ENCODE measurements around the gene CD22. TPM values are rescaled to one million over a fixed set of nuclear protein-coding genes. Genes with fewer than 3 reads are reported as not detected.
"Not testable (repeated sequence)": the region's sequence is repeated elsewhere in the genome, so short reads cannot be mapped to it uniquely, and the experiment has no call there.

Gene CD22
- total and polyA plus RNA-seq, 7 experiments from 2014 or later = 0.70 to 23.9 (median 1.5) TPM

DNA sequence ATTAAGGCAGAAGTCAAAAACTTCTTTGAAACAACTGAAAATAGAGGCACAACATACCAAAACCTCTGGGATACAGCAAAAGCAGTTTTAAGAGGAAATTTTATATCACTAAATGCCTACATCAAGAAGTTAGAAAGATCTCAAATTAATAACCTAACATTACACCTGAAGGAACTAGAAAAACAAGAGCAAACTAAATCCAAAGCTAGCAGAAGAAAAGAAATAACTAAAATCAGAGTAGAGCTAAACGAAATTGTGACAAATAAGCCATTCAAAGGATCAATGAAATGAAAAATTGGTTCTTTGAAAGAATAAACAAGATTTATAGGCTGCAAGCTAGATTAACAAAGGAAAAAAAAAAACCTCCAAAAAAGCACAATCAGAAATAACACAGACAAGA lies 39.4 kb downstream of the CD22 start:
- Histone ChIP-seq H3K27me3 (ENCODE audit: control insufficient read depth in 2 of 2, insufficient read depth in 2 of 2, low read length in 2 of 2) (no peaks in the 10 kb centered on the region), H3K9me3 (ENCODE audit: control insufficient read depth in 2 of 3, low read length in 3 of 3) (no peaks in the 10 kb centered on the region), H3K4me3 (ENCODE audit: low read length) (no peak overlapping the region), H3K4me1 (ENCODE audit: control insufficient read depth in 2 of 2, insufficient read depth in 2 of 2, low read length in 2 of 2) (no peaks in the 10 kb centered on the region), H3K36me3 (ENCODE audit: control insufficient read depth in 2 of 3, insufficient read depth in 3 of 3, low read length in 3 of 3) (no peaks in the 10 kb centered on the region), H3K27ac (ENCODE audit: low read depth, low read length) (no peak overlapping the region)
- H3K4me3 Mint-ChIP-seq = no peak overlapping the region
- CTCF ChIA-PET = no interaction called here
- H3K36me3 Mint-ChIP-seq = peaks cover 0 to 5% (median 0%) of the 10 kb centered on the region in 5 donors
- peaks cover 0 to 4% (median 0%) of the 10 kb centered on the region in 7 donors for H3K4me1 Mint-ChIP-seq
- ATAC-seq (no peak), DNase-seq (no peak)
- POLR2A ChIA-PET = no interaction called here
- peaks cover 0 to 41% (median 16%) of the 10 kb centered on the region in 5 donors for H3K27me3 Mint-ChIP-seq
- H3K27ac Mint-ChIP-seq = no peak overlapping the region
- H3K9me3 Mint-ChIP-seq = peaks cover 0 to 2% (median 0%) of the 10 kb centered on the region in 11 donors
- intact Hi-C loops (cut with micrococcal nuclease) = no loop called here

DNA sequence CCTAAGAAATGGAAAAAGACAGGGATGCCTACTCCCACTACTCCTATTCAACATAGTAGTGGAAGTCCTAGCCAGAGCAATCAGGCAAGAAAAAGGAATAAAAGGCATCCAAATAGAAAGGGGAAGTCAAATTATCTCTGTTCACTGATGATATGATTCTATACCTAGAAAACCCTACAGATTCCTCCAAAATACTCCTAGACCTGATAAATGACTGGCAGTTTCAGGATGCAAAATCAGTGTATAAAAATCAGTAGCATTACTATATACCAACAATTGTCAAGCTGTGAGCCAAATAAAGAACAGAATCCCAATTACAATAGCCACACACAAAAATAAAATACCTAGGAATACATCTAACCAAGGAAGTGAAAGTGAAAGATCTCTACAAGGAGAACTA lies 40.5 kb downstream of the CD22 start:
- H3K9me3 Mint-ChIP-seq = peaks cover 0 to 2% (median 0%) of the 10 kb centered on the region in 11 donors
- no peak for ATAC-seq
- H3K4me1 Mint-ChIP-seq = peaks cover 0 to 7% (median 0%) of the 10 kb centered on the region in 7 donors
- DNase-seq = no peak
- Histone ChIP-seq H3K9me3 (ENCODE audit: control insufficient read depth in 2 of 3, low read length in 3 of 3) (no peaks in the 10 kb centered on the region), H3K4me3 (ENCODE audit: low read length) (no peak overlapping the region), H3K27ac (ENCODE audit: low read depth, low read length) (no peak overlapping the region), H3K36me3 (ENCODE audit: control insufficient read depth in 2 of 3, insufficient read depth in 3 of 3, low read length in 3 of 3) (no peaks in the 10 kb centered on the region), H3K4me1 (ENCODE audit: control insufficient read depth in 2 of 2, insufficient read depth in 2 of 2, low read length in 2 of 2) (no peaks in the 10 kb centered on the region), H3K27me3 (ENCODE audit: control insufficient read depth in 2 of 2, insufficient read depth in 2 of 2, low read length in 2 of 2) (no peaks in the 10 kb centered on the region)
- intact Hi-C loops (cut with micrococcal nuclease) = no loop called here
- H3K36me3 Mint-ChIP-seq = peaks cover 0 to 5% (median 0%) of the 10 kb centered on the region in 5 donors
- no peak overlapping the region for H3K27ac Mint-ChIP-seq
- H3K4me3 Mint-ChIP-seq = no peak overlapping the region
- H3K27me3 Mint-ChIP-seq = peaks cover 0 to 41% (median 16%) of the 10 kb centered on the region in 5 donors
- ChIA-PET POLR2A (no interaction called here), CTCF (no interaction called here)

DNA sequence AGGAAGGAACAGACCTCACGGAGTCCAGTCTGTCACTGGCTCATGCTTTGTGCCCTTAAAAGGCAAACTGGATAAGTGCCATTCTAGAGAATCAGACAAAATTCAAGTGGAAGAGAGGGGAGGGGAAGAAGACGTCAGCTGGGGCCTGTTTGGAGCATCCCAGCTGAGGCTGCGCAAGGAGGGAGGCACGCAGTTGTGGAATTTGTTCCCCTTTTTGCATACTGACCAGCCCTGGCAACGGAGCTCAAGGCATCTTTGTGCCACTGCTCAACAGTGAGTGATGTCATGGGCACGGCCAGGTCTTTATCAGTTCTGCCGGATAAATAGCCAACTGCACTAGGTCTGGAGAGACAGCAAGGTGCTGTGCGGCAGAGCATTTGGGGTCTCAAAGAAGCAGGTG lies 41.7 kb downstream of the CD22 start, which contains the start of gene GPR42:
GPR42 (plus strand) TSS at position 347 of the 400 bp plus-strand sequence. CDS start 292 bp downstream, outside the sequence.
- H3K36me3 ChIP-seq (ENCODE audit: control insufficient read depth in 2 of 3, insufficient read depth in 3 of 3, low read length in 3 of 3) = no peaks in the 10 kb centered on the region
- no peak for DNase-seq
- intact Hi-C loops (cut with micrococcal nuclease) = no loop called here
- H3K4me1 Mint-ChIP-seq = peaks cover 0 to 10% (median 0%) of the 10 kb centered on the region in 7 donors
- no peaks in the 10 kb centered on the region for H3K9me3 ChIP-seq (ENCODE audit: control insufficient read depth in 2 of 3, low read length in 3 of 3)
- H3K4me1 ChIP-seq (ENCODE audit: control insufficient read depth in 2 of 2, insufficient read depth in 2 of 2, low read length in 2 of 2) = no peaks in the 10 kb centered on the region
- ATAC-seq = no peak
- H3K27me3 Mint-ChIP-seq = peaks cover 0 to 37% (median 17%) of the 10 kb centered on the region in 5 donors
- CTCF ChIA-PET = no interaction called here
- POLR2A ChIA-PET = no interaction called here
- no peak within 1 kb of the TSS for H3K4me3 Mint-ChIP-seq
- H3K36me3 Mint-ChIP-seq = peaks cover 0 to 5% (median 0%) of the 10 kb centered on the region in 5 donors
- H3K9me3 Mint-ChIP-seq = peaks cover 0 to 2% (median 0%) of the 10 kb centered on the region in 11 donors
- H3K27ac ChIP-seq (ENCODE audit: low read depth, low read length) = no peak within 1 kb of the TSS
- H3K27me3 ChIP-seq (ENCODE audit: control insufficient read depth in 2 of 2, insufficient read depth in 2 of 2, low read length in 2 of 2) = no peaks in the 10 kb centered on the region
- no peak within 1 kb of the TSS for H3K27ac Mint-ChIP-seq
- H3K4me3 ChIP-seq (ENCODE audit: low read length) = no peak within 1 kb of the TSS

DNA sequence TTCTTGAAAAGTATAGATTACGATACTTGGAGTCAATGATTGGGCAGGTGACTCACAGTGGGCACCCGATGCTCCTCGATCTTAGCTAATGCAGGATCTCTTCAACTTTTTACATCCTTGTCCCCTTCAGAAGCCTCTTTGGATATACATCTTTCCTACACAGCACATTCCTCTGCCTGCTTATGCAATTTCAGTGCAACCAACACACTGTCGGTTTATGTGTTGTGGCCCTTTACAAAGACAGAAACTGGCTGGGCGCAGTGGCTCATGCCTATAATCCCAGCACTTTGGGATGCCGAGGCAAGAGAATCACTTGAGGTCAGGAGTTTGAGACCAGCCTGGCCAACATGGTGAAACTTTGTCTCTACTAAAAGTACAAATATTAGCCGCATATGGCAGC lies 44.5 kb downstream of the CD22 start:
- ChIA-PET CTCF (no interaction called here), POLR2A (no interaction called here)
- Histone ChIP-seq H3K9me3 (ENCODE audit: control insufficient read depth in 2 of 3, low read length in 3 of 3) (no peaks in the 10 kb centered on the region), H3K4me3 (ENCODE audit: low read length) (no peak overlapping the region), H3K36me3 (ENCODE audit: control insufficient read depth in 2 of 3, insufficient read depth in 3 of 3, low read length in 3 of 3) (no peaks in the 10 kb centered on the region), H3K27me3 (ENCODE audit: control insufficient read depth in 2 of 2, insufficient read depth in 2 of 2, low read length in 2 of 2) (no peaks in the 10 kb centered on the region), H3K27ac (ENCODE audit: low read depth, low read length) (no peak overlapping the region), H3K4me1 (ENCODE audit: control insufficient read depth in 2 of 2, insufficient read depth in 2 of 2, low read length in 2 of 2) (no peaks in the 10 kb centered on the region)
- intact Hi-C loops (cut with micrococcal nuclease) = no loop called here
- Mint-ChIP-seq H3K9me3 (peaks cover 0 to 8% (median 0%) of the 10 kb centered on the region in 11 donors), H3K4me3 (no peak overlapping the region), H3K27ac (no peak overlapping the region), H3K27me3 (peaks cover 0 to 18% (median 8%) of the 10 kb centered on the region in 5 donors), H3K36me3 (peaks cover 0 to 5% (median 0%) of the 10 kb centered on the region in 5 donors), H3K4me1 (peaks cover 0 to 14% (median 0%) of the 10 kb centered on the region in 7 donors)
- DNase-seq (no peak), ATAC-seq (no peak)

DNA sequence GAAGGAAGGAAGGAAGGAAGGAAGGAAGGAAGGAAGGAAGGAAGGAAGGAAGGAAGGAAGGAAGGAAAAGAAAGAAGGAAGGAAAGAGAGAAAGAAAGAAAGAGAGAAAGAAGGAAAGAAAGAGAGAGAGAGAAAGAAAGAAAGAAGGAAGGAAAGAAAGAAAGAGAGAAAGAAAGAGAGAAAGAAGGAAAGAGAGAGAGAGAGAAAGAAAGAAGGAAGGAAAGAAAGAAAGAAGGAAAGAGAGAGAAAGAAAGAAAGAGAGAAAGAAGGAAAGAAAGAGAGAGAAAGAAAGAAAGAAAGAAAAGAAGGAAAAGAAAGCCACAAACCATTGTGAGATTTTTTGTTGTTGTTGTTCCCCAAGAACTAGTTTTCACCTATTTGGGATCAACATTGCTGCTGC lies 45.0 kb downstream of the CD22 start:
- not testable (repeated sequence) for H3K36me3 Mint-ChIP-seq; H3K27ac ChIP-seq (ENCODE audit: low read depth, low read length); H3K4me3 Mint-ChIP-seq

DNA sequence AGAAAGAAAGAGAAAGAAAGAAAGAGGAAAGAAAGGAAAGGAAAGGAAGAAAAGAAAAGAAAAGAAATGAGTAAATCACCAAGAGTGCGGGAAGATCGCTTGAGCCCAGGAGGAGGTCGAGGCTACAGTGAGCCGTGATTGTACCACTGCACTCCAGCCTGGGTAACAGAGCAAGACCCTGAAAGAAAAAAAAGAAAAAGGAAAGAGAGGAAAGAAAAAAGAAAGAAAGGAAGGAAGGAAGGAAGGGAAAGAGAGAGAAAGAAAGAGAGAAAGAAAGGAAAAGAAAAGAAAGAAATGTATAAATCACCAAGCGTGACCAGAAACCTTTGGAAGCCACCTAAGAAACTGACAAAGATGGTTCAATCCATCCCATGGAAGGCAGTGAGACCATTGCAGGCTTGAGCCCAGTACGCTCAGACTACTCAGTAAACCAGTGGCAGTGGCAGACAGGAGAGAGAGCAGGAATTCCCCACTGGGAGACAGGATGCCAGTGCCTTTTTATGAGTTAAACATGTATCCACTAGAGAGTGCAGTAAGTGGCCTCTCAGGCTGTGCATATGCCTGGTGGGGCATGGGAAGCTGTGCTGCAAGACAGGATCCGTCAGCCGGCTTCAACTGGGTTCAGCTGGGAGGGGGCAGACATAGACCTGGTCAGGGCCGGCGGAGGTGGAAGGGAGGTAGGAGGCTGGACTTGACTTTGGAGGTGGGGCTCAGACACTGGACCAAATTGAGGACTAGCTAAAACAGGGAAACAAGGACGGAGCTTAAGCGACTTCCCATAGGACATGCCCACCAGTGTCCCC lies 46.7 kb downstream of the CD22 start:
- Histone ChIP-seq H3K9me3 (ENCODE audit: control insufficient read depth in 2 of 3, low read length in 3 of 3) (no peaks in the 10 kb centered on the region), H3K4me1 (ENCODE audit: control insufficient read depth in 2 of 2, insufficient read depth in 2 of 2, low read length in 2 of 2) (no peaks in the 10 kb centered on the region), H3K27me3 (ENCODE audit: control insufficient read depth in 2 of 2, insufficient read depth in 2 of 2, low read length in 2 of 2) (no peaks in the 10 kb centered on the region), H3K36me3 (ENCODE audit: control insufficient read depth in 2 of 3, insufficient read depth in 3 of 3, low read length in 3 of 3) (no peaks in the 10 kb centered on the region), H3K27ac (ENCODE audit: low read depth, low read length) (no peak overlapping the region), H3K4me3 (ENCODE audit: low read length) (no peak overlapping the region)
- DNase-seq (no peak), ATAC-seq (no peak)
- intact Hi-C loops (cut with micrococcal nuclease) = no loop called here
- Mint-ChIP-seq H3K27ac (no peak overlapping the region), H3K4me1 (peaks cover 0 to 10% (median 0%) of the 10 kb centered on the region in 7 donors), H3K36me3 (no peaks in the 10 kb centered on the region), H3K4me3 (no peak overlapping the region), H3K9me3 (peaks cover 0 to 12% (median 0%) of the 10 kb centered on the region in 11 donors), H3K27me3 (peaks cover 0 to 13% (median 5%) of the 10 kb centered on the region in 5 donors)
- CTCF ChIA-PET = no interaction called here
- POLR2A ChIA-PET = no interaction called here

More for the DNA sequence above, 45.0 kb downstream of the CD22 start:
- CTCF ChIA-PET; intact Hi-C loops (cut with micrococcal nuclease); H3K27me3 ChIP-seq (ENCODE audit: control insufficient read depth in 2 of 2, insufficient read depth in 2 of 2, low read length in 2 of 2); H3K4me1 ChIP-seq (ENCODE audit: control insufficient read depth in 2 of 2, insufficient read depth in 2 of 2, low read length in 2 of 2); DNase-seq; H3K27ac Mint-ChIP-seq; H3K36me3 ChIP-seq (ENCODE audit: control insufficient read depth in 2 of 3, insufficient read depth in 3 of 3, low read length in 3 of 3); H3K4me3 ChIP-seq (ENCODE audit: low read length); ATAC-seq; POLR2A ChIA-PET; H3K9me3 ChIP-seq (ENCODE audit: control insufficient read depth in 2 of 3, low read length in 3 of 3): not testable (repeated sequence)
- Mint-ChIP-seq H3K9me3 (peaks cover 0 to 12% (median 0%) of the 10 kb centered on the region in 11 donors), H3K4me1 (peaks cover 0 to 14% (median 0%) of the 10 kb centered on the region in 7 donors), H3K27me3 (peaks cover 0 to 16% (median 8%) of the 10 kb centered on the region in 5 donors)

DNA sequence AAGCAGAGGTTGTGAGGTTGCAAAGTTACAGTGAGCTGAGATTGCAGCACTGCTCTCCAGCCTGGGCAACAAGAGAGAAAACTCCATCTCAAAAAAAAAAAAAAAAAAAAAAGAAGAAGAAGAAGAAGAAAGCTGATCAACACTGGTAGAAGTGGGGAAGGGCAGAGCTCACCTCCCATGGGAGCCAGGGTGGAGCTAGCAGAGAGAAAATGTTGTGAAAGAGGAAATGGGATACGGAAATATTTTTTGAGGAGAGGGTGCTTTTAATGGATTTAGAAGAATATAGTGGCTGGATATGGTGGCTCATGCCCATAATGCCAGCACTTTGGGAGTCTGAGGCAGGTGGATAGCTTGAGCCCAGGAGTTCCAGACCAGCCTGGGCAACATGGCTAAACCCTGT lies 48.7 kb downstream of the CD22 start:
- Histone ChIP-seq H3K36me3 (ENCODE audit: control insufficient read depth in 2 of 3, insufficient read depth in 3 of 3, low read length in 3 of 3) (no peaks in the 10 kb centered on the region), H3K27me3 (ENCODE audit: control insufficient read depth in 2 of 2, insufficient read depth in 2 of 2, low read length in 2 of 2) (no peaks in the 10 kb centered on the region), H3K4me3 (ENCODE audit: low read length) (no peak overlapping the region), H3K9me3 (ENCODE audit: control insufficient read depth in 2 of 3, low read length in 3 of 3) (no peaks in the 10 kb centered on the region), H3K4me1 (ENCODE audit: control insufficient read depth in 2 of 2, insufficient read depth in 2 of 2, low read length in 2 of 2) (no peaks in the 10 kb centered on the region), H3K27ac (ENCODE audit: low read depth, low read length) (no peak overlapping the region)
- DNase-seq (no peak), ATAC-seq (no peak)
- H3K27me3 Mint-ChIP-seq = peaks cover 0 to 21% (median 10%) of the 10 kb centered on the region in 5 donors
- H3K4me1 Mint-ChIP-seq = peaks cover 0 to 10% (median 0%) of the 10 kb centered on the region in 7 donors
- H3K9me3 Mint-ChIP-seq = peaks cover 0 to 12% (median 0%) of the 10 kb centered on the region in 11 donors
- H3K36me3 Mint-ChIP-seq = no peaks in the 10 kb centered on the region
- intact Hi-C loops (cut with micrococcal nuclease) = no loop called here
- ChIA-PET CTCF (no interaction called here), POLR2A (no interaction called here)
- no peak overlapping the region for H3K27ac Mint-ChIP-seq
- H3K4me3 Mint-ChIP-seq = no peak overlapping the region

Measured in naive thymus-derived CD4-positive, alpha-beta T cell (primary cell).